GM18870 (cell line): Measurements from ENCODE around the gene FRMD6.

Experiments
- ATAC-seq: cut with Tn5 transposase; IDR thresholded peaks from one replicate; pipeline ENCODE4 v1.9.1; 2021; ENCODE audit warnings: moderate library complexity; ENCODE audit not compliant: unreplicated experiment

Gene FRMD6

DNA sequence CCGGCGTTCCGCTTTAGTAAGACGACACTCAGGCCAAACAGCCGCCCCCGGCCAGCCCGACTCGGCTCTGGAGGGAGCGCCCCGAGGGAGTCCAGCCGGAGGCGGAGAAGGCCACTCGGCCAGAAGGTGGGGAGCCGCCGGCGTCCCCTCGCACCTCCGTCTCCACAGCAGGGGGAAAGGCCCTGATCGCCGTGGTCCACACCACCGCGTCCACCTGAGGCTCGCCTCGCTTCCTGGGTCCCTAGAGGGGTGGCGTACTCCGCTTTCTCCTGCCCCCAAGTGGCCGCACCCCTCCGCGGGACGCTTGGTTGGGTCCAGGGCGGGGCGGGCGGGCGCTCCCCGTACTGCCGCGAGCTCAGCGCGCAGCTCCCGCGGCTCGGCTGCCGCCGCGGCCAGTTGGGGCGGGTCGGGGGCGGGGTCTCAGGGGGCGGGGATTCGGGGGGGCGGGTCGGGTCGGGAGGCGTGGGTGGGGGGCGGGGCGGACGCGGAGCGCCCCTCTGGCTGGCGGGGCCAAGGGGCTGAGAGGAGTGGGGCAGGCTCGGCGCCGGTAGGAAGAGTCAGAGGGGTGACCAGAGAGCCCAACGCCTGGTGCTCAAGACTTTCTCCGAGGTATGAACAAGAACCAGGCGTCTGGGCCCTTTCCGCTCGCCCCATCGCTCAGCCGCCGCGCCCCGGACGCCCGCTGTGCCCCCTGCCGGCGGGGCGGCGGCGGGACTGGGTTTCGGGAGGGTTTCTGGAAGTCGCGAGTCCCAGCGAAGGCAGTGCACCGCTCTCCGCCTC is at the start of gene FRMD6:
Gene FRMD6 (plus strand): TSS at position 523 of the 780 bp plus-strand sequence. CDS start 37,927 bp downstream, outside the sequence.
- peak; percentile 49 for ATAC-seq

DNA sequence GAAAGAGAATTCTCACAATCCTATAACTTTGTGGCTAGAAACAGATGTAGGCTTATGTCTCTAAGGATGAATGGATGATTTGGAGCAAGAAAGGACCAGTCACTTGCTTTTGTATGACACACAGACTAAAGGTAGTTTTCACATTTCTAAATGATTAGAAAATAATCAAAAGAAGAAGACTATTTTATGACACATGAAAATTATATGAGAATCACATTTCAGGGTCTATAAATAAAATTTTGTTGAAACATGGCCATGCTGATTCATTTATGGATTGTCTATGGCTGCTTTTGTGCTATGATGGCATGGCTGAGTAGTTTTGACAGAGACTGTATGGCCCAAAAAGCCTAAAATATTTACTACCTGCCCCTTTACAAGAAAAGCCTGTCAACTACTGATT is 49.4 kb upstream of the FRMD6 start:
- ATAC-seq: no peak

DNA sequence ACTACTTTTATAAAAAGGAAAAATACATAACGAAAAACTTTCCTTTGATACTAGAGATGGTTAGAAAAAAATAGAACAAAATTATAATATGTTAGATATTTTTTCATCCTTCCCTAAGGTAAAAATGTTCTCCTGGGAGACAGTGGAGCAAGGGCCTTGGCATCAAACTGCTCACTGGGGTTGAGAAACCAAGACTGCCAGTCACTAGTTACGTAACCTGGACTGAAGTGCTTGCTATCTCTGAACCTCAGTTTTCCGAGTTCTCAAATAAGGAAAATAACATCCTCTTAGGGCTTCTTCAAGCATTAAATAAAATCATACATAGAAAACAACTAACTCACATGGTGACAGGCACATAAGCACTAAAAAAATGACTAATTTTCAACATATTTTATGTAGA is 48.2 kb upstream of the FRMD6 start:
- ATAC-seq: no peak

DNA sequence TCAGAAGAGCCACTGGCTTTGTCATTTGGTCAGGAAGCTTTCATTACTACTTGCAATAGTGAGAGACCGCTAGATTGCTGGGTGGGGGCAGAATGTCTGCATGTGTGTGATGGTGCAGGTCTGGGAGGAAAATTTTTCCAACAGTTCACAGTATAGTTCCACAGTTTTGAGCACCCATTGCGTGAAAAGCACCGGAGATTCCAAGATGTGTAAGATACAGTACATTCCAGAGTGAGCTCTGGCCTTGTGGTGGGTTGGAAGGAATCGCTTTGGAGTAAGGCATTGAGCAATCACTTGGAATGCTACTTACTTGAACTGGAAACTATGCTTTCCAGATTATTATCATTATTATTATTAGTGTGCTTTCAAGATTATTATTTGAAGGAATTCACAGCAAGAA is 47.6 kb upstream of the FRMD6 start:
- ATAC-seq: no peak

DNA sequence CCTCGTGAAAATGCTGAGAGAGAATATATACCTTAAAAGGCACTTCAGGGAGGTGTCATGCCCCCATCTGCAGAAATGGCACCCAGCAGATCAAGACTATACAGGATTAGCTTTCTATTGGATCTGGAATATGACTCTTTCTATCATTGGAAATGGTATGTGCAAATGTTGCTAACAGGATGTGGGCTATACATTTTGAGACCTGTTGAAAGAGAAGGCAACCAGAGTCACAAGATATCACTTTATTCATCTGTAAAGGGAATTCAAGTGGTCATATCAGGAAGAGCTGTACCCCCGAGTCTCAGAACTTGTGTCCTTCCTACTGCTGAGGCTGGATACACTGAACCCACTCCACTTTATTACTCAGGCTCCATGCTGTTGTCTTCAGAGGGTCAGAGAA is 46.1 kb upstream of the FRMD6 start:
- no peak for ATAC-seq

DNA sequence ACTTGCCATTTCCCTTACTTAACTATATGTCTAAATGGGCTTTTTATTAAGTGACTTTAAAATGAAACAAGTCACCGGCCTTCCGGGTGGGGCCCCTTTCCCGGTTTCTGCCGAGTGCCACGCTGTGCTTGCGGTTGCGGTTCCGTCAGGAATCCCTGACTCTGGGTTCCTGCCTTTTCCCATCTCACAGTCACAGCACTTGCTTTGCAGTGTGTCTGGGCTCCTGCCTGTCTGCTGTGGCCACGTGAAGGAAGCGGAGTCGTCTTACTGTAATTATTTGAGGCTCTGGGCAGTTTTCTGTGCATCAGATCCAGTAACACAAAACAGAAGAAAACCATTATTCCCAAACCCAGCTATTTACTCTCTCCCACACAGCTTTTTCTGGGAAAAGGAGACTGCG is 44.0 kb upstream of the FRMD6 start:
- no peak for ATAC-seq

DNA sequence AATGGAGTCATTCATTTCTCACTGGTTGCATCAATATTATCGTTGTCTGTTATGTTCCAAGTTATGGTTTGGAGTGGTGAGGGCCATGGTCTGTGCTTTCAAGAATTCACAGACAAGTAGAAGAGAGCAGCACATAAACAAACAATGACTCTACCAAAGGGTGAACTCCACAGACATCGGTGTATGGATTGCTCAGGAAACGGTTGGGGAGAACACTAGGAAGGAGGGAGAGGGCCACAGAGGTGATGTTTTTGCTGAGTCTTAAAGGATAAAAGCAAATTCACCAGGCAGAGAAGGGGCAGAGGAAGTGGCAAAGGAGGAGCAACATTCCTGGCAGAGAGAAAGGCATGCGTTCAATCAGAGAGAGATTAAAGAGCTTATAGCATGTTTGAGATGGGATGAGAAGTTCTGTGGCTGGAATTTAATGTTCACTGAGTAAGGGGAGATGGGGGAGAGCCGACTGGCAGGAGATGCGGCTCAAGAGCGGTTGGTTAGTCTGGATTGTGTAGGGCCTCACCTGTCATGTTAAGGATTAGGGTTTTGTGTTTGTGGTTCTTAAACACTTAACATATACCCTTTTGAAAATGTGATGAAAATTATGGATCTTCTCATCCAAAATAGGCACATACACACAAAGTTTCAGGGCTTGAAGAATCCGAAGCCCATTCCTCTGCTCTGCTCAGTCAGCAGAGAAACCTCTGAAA is 42.3 kb upstream of the FRMD6 start:
- no peak for ATAC-seq

DNA sequence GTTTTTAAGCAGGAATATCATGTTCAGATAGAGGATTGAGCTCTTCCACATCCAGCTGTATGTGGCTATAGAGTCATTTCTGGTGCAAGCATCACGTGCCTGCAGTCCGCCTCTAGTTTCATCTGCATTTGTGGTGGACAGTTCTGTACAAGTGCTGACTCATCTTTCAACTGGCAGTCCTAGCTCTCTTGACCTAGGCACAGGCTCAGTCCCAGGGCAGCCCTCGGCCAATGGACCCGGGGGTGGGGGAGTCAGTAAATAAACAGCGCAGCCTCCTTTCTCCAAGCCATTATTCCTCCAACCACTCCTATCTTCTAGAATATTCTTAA is 41.8 kb upstream of the FRMD6 start:
- ATAC-seq: peak; percentile 58

DNA sequence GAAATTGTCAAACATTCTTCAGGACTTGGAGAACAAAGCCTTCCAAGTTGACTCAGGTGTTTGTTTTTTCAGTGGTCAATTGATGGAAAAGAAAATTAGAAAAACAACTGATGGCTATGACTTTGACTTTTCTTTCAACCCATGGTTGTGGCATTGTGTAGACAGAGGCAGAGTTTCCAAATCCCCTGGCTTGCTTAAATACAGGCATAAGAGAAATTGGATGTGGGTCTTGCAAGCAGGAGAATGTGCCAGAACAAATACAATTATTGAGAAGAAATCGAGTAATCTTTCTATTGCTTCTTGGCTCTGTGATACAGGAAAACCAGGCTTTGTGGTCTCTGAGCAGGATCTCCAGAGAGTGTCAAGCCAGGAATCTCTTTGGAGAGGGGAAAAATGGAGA is 40.9 kb upstream of the FRMD6 start:
- no peak for ATAC-seq

DNA sequence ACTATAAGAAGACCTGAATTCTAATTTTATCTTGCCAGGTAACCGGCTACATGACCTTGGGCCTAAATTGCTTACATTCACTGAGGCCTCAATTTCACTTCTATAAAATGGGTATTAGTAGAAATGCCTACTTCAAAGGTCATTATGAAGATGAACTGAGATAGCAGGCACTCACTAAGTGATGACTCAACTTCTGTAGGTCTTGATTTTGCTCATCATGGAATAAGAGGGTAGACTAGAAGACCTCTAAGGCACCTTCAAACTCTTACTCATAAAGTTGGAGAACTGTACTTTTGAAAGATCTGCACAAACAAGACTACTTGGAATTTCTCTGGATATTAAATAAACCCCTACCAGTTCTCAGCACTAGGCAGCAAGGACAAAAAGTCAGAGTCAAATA is 39.3 kb upstream of the FRMD6 start:
- no peak for ATAC-seq

DNA sequence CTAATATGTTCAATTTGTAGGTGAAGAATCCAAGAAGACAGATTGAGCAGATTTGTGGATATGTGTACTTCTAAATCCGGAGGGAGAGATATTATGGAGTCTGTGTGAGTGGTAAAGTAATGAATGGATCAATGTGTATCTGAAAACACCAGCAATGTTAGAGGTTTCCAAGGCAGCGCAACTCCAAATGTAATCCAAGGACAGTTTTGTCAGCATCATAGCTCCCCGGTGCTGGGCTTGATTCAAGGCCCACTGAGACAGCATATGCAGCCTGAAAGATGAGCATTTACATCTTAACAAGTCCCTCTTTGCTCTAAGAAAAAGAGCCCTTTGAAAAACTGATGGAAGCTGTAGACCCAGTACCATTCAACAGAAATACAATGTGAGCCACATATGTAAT is 38.3 kb upstream of the FRMD6 start:
- ATAC-seq: no peak

DNA sequence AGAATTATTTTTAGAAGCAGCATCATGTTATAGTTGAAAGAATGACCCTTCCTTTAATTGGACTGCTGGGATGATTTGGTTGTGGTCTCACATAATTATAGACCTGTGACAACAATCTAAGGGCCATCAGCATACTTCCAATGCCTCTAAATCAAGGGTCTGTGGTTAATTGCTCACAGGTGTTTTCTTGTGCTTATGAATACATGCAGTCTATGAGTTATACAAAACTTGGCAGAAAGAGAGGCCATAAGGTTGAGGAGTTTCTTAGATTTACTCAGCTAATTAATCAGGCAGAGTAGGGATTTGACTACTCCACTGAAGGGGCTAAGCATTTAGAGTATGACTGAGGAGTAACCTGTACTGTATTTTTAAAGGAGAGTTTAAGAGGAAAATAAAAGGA is 37.0 kb upstream of the FRMD6 start:
- ATAC-seq: no peak

DNA sequence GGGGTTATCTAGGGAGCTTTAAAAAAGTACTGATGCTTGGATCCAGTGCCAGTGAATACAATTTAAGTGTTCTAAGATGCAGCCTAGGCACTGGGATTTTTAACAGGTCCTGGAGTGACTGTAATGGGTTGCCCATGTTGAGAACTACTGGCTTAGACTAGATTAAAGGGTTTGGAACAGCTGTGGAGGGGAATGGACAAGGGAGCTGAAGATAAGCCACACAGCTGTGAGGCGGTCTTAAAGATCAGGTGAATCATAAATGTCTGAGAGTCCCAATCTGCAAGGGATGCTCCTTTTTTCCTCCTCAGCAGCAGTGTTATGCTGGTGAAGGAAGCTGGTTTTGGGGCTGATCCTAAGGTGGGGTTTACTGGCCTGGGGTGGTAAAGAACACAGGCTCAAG is 35.5 kb upstream of the FRMD6 start:
- no peak for ATAC-seq

DNA sequence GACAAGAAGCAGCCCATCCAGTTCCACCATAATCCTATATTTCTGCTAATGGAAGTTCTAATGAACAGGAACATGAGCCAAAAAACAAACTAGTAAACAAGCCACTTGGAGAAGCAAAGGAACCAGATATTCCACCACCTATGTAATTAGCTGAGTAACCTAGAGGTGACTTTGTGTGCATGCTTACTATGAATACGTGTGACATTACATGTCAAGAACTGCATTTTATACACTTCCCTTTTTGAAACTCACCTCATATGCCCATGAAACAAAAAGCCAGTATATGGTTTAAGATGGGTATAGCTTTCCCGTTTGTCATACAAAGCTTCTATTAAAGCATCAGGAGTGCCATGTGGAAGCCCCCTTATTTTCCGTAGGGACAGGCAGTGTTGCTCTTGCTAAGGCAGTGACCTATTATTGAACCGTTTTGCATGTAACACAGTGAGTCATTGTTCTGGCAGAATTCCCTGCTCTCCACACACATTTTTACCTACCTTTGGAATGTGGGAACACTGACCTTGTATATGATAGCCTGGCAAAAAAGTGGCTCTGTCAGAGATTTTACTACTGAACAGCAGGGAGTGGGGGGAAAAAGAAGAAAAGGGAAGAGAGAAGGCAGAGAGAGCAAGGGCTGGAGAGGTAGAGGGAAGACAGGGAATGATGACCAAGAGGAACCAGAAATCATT is 34.8 kb upstream of the FRMD6 start:
- ATAC-seq: no peak

DNA sequence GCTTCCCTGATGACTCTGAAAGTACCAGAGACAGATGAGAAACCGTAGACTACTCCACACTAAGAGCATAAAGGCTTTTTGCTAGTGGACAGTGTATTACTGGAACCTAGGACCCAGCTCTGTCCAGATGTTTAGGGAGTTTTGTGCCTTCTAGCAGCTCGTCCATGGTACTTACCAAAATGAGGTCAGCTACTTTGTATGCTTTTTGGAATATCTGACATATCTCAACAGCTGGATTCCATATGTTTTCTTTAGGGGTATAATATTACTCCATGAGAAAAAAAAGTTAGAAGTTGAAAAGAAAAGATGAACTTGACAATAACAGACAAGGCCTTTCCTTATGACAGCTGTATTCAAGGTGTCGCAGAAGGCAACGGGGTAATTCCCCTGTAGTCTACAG is 32.1 kb upstream of the FRMD6 start:
- no peak for ATAC-seq

DNA sequence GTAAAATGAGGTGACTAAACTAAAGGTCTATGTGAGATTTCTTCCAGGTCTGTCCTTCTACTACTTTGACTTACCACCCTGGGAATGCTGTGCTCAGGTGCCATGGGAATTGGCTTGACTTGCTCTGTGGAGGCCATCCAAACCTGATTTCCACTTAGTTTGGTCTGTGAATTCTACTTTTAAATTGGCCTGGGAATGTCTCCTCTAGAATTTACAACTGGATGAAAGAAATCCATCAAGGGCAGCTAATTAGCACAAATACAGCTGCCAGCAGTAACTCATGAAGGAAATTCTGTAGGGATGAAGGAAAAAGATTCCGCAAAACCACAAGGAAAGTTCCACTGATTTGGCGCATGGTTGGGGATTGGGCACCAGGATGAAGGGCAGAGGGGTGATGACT is 31.7 kb upstream of the FRMD6 start:
- no peak for ATAC-seq

DNA sequence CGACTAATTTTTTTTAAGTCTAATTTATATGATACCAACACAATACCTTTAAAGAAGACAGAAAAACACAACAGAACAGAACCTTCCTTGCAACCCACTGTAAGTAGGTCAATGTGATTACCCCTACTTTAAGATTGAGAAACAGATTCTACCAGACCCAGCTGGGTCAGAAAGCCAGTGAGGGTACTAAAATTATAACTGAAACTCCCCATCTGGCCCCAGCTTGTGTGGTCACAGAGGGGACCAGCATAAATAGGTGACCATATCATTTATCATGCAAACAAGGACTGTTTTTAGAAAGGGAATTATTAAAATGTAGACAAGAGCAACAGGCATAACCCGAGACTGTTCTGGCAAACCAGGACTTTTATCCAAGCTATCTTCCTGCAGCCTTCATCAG is 30.1 kb upstream of the FRMD6 start:
- no peak for ATAC-seq

DNA sequence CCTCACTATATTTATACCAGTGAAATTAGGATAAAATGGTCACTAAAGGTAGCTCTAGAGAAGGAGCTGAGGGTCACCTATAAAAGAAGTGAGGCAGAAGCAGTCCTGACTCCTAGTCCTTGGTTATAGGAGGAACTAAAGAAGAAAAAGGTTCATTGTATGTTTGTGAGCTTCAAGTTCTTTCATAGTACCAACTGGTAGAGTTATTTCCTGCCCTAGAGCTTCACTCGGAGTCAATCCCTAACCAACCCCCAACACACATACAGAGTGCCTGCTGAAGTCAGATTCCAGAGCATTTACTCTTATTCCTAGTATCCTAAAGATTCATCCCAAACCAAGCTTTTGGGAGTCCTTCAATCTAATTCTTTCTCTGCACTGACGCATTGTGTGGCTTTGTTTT is 29.3 kb upstream of the FRMD6 start:
- no peak for ATAC-seq

DNA sequence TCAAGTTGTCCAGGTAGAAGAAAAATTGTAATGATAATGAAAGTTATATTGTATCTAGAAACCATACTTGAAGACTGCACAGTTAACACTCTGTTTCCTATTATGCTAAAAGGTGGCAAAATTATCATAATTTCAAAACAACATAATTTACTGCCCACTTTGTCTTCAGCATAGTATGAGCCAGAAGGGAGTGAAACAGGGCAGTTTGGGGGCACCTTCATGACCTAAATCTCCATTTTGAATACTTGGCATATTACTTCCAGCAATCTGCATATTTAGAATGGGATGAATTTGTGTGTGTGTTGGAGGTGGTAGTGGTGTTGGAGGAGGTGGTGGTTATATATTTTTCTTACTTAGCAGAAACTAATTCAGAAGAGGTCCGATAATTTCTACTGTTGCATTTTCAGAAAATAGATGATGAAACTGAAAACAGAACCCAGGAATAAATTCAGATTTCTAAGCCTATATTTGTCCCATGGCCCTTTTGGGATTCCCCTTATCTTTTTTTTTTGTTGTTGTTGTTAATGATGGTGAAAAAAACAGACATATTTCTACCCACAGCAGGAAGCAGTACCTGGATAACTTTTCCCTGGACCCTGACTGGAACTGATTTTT is 26.6 kb upstream of the FRMD6 start:
- no peak for ATAC-seq

DNA sequence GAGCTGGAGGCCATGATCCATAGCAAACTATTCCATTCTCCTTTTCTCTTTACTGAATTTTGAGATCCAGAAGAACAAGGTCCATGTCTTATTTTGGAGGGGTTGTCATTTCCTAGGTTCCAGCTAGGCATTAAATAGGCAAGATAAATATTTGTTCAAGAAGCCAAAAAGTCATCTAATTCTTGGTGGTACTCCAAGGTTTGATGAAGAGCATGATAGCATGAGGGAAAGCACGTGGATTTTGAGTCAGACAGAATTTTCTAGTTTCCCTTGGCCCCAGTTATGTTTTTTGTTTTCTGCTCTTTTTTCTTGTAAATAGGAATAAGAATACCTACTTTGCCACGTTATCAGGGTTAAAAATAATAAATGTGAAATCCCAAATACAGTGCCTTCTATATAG is 25.5 kb upstream of the FRMD6 start:
- ATAC-seq: no peak

DNA sequence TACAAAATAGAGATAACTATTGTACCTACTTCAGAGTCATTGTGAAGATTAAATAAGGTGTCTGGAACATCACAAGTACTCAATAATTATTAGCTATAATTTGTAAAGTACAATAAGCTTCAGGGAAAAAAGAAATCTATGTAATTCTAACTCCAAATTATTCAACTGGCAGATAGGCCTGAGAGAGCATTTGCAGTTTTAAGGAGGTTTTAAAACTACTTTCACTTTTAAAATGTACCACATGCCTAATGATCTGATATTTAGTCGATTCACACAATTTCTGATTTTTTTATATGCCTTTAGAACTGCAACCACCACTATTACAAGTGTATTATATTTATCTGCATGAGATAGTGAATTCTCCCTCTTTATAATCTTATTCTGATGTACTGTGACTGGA is 24.9 kb upstream of the FRMD6 start:
- ATAC-seq: no peak

DNA sequence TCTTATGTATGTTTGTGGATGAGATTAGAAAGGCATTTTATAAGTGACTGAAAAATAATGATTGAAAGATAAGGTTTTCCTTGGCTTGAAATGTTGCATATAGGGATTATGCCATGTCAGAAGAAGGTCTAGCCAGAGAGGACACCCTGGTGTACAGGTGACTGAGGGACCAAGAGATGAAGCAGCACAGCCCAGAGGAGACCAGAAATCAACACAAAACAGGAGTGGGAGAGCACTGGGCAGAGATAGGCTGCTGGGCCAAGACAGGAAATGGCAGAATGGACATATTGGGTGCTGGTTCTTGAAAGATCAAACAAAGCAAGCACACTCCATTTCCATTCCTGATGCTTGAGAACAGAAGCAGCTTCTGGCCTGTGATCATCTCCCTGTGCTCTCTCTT is 24.4 kb upstream of the FRMD6 start:
- no peak for ATAC-seq
